ENCODE data around the gene SECISBP2L. TPM values are rescaled to one million over a fixed set of nuclear protein-coding genes. Genes with fewer than 3 reads are reported as not detected.

The SECISBP2L gene
- total and polyA plus RNA-seq, 2 of the 4 experiments (the other 2 are of a cell fraction): 13.1 to 34.1 TPM

DNA sequence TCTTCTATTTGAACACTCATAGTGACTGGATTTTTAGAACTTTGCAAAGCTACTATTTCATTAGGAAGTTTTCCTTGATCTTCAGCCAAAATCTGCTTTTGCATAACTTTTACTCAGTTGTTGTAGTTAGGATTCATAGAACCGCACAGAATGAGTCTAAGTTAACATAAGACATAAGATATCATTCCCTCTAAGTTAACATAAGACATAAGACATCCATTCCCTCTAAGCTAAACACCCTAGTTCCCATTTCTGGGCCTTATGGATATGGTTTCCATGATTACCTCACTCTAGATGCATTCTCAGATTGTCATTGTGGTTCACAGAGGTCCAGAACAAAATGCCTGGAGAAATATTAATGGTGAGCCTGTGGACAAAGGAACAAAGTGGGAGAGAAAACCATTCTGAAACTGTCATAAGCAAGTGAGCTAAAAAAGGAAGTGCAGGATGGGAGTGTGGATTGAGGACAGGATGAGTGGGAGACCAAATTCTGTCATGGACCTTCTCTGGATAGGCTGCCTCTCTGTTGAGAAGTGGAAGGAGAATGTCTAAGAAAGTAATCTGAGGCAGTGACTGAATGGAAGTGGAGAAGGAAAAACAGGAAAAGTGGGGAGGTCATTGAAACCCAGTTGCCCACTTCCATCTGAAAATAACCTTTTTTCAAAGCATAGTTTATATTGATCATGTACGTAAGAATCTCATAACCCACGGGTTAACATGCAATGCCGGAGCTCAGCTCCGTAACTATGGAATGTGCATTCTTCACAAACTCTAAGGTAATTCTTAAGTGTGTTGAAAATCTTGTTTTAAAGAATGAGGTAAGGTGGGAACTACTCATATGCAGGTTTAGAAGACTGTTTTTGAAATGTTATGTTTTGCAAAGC is 37.4 kb upstream of the SECISBP2L start:
- Histone ChIP-seq H4K91ac (ENCODE audit: insufficient read depth, low read depth, low read length) (peak overlapping the region; percentile 85), H2BK5ac (ENCODE audit: low read depth, low read length, poor library complexity, severe bottlenecking) (peak overlapping the region; percentile 100), H3K9ac (ENCODE audit: low read depth, low read length) (peak overlapping the region; percentile 74), H2BK120ac (ENCODE audit: low read depth, low read length) (peak overlapping the region; percentile 93), H3K27ac (ENCODE audit: insufficient read depth, low read length) (peak overlapping the region; percentile 99), H3K9me1 (ENCODE audit: insufficient read depth, low read length) (peaks cover 13% of the 10 kb centered on the region), H3K4me1 (ENCODE audit: control insufficient read depth, insufficient read depth, low read length) (peaks cover 19% of the 10 kb centered on the region), H3K18ac (ENCODE audit: low read depth, low read length) (peak overlapping the region; percentile 99), H3K56ac (ENCODE audit: extremely low read depth, insufficient read depth, low read length) (peak overlapping the region; percentile 64), H3K27me3 (ENCODE audit: control insufficient read depth, insufficient read depth, low read length) (no peaks in the 10 kb centered on the region), H4K20me1 (ENCODE audit: insufficient read depth, low read length) (no peaks in the 10 kb centered on the region), H3K4me2 (ENCODE audit: low read depth, low read length) (peak overlapping the region; percentile 74), H3K4me3 (ENCODE audit: insufficient read depth, low read depth, low read length) (no peak overlapping the region), H3K14ac (replicated peaks; ENCODE audit: low read depth, low read length) (peak overlapping the region; percentile 86), H3K36me3 (ENCODE audit: control insufficient read depth, insufficient read depth, low read length) (no peaks in the 10 kb centered on the region), H3K9me3 (ENCODE audit: control insufficient read depth, insufficient read depth, low read length) (no peaks in the 10 kb centered on the region), H2AFZ (replicated peaks; ENCODE audit: low read length, poor library complexity) (peak overlapping the region; percentile 69), H3K23ac (ENCODE audit: low read depth, low read length) (peak overlapping the region; percentile 91), H4K8ac (ENCODE audit: low read depth in 2 of 2, low read length in 2 of 2) (peak overlapping the region; percentile 9 to 88), H2BK20ac (ENCODE audit: low read depth, low read length) (peak overlapping the region; percentile 96), H2BK15ac (ENCODE audit: low read depth, low read length) (peak overlapping the region; percentile 89), H2AK9ac (replicated peaks; ENCODE audit: low read depth, low read length, poor library complexity) (no peak overlapping the region), H4K5ac (ENCODE audit: low read depth, low read length) (peak overlapping the region; percentile 98), H3K4ac (ENCODE audit: low read depth, low read length) (peak overlapping the region; percentile 91), H2AK5ac (ENCODE audit: low read depth, low read length) (peak overlapping the region; percentile 86), H3K79me1 (ENCODE audit: low read depth in 1 of 2, low read length in 2 of 2) (no peaks in the 10 kb centered on the region; a peak in 1 of 4 replicates)
- no CpG with 5 or more reads among the region's 5 CpGs for WGBS, 2 experiments (ENCODE audit: extremely low coverage in 2 of 2, insufficient read length in 1 of 2)
- ATAC-seq (ENCODE audit: low read depth) (peak; percentile 70), DNase-seq (peak; percentile 85)
- CTCF ChIA-PET: interaction anchor here (0.6 to 1.9 kb wide), 7 partner anchors 8 to 108 kb away, joined by 3 to 12 read pairs (median 4); no protein-coding TSS in a partner anchor
- intact Hi-C loops (cut with micrococcal nuclease): loop anchor here (5.0 kb wide), 1 partner anchor 36 kb away; the partner anchor contains the start of gene SECISBP2L
- dilution Hi-C loops (cut with HindIII; ENCODE audit: low sequenced_read_pairs, unreplicated experiment): no loop called here
- POLR2A ChIA-PET (ENCODE audit: unreplicated experiment): interaction anchor here (0.5 to 1.4 kb wide), 4 partner anchors 24 to 752 kb away, joined by 3 to 7 read pairs (median 3); partner anchors contain the start of gene DUT
- in situ Hi-C loops (cut with MboI; ENCODE audit: low sequenced_read_pairs): no loop called here
- no TSS peak for BruUV-seq (replicated peaks)
- TF ChIP-seq CHD1 (IDR thresholded peaks at IDR 0.05; ENCODE audit: low read depth, low read length): no peak
- TF ChIP-seq, protein P1, sequence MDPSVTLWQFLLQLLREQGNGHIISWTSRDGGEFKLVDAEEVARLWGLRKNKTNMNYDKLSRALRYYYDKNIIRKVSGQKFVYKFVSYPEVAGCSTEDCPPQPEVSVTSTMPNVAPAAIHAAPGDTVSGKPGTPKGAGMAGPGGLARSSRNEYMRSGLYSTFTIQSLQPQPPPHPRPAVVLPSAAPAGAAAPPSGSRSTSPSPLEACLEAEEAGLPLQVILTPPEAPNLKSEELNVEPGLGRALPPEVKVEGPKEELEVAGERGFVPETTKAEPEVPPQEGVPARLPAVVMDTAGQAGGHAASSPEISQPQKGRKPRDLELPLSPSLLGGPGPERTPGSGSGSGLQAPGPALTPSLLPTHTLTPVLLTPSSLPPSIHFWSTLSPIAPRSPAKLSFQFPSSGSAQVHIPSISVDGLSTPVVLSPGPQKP (IDR thresholded peaks at IDR 0.05; ENCODE audit: borderline replicate concordance, low read depth, low read length): no peak
- no peak for TF ChIP-seq BHLHE40 (IDR thresholded peaks at IDR 0.05; ENCODE audit: low read depth, low read length)
- TF ChIP-seq MAZ (IDR thresholded peaks at IDR 0.05; ENCODE audit: borderline replicate concordance, low read depth, low read length): no peak
- TF ChIP-seq RCOR1 (IDR thresholded peaks at IDR 0.05; ENCODE audit: insufficient replicate concordance, low read length): no peak
- TF ChIP-seq, protein P2, sequence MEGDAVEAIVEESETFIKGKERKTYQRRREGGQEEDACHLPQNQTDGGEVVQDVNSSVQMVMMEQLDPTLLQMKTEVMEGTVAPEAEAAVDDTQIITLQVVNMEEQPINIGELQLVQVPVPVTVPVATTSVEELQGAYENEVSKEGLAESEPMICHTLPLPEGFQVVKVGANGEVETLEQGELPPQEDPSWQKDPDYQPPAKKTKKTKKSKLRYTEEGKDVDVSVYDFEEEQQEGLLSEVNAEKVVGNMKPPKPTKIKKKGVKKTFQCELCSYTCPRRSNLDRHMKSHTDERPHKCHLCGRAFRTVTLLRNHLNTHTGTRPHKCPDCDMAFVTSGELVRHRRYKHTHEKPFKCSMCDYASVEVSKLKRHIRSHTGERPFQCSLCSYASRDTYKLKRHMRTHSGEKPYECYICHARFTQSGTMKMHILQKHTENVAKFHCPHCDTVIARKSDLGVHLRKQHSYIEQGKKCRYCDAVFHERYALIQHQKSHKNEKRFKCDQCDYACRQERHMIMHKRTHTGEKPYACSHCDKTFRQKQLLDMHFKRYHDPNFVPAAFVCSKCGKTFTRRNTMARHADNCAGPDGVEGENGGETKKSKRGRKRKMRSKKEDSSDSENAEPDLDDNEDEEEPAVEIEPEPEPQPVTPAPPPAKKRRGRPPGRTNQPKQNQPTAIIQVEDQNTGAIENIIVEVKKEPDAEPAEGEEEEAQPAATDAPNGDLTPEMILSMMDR (conservative IDR thresholded peaks at IDR 0.05; ENCODE audit: low read depth, low read length): no peak
- TF ChIP-seq RFX5 (IDR thresholded peaks at IDR 0.05; ENCODE audit: low read depth, low read length): no peak
- TF ChIP-seq CEBPB (IDR thresholded peaks at IDR 0.05; ENCODE audit: low read depth, low read length): no peak
- TF ChIP-seq, protein P3, sequence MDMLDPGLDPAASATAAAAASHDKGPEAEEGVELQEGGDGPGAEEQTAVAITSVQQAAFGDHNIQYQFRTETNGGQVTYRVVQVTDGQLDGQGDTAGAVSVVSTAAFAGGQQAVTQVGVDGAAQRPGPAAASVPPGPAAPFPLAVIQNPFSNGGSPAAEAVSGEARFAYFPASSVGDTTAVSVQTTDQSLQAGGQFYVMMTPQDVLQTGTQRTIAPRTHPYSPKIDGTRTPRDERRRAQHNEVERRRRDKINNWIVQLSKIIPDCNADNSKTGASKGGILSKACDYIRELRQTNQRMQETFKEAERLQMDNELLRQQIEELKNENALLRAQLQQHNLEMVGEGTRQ (IDR thresholded peaks at IDR 0.05; ENCODE audit: low read depth, low read length): no peak
- no peak for TF ChIP-seq MAFK (IDR thresholded peaks at IDR 0.05; ENCODE audit: low read depth, low read length)
- no peak for TF ChIP-seq NFE2L2 (IDR thresholded peaks at IDR 0.05; ENCODE audit: low read depth, low read length)
- no peak for TF ChIP-seq SMC3 (IDR thresholded peaks at IDR 0.05; ENCODE audit: low read depth, low read length)
- no peak for TF ChIP-seq MXI1 (IDR thresholded peaks at IDR 0.05; ENCODE audit: borderline replicate concordance, low read depth, low read length)
